PC-3 (cell line): ENCODE data around the gene GPR152.

Experiments
- CTCF ChIP-seq: fragments of 300-600 bp; sonication (generic); conservative IDR thresholded peaks from 2 replicates; pipeline ENCODE4 v1.5.1; 2017; ENCODE audit warnings: antibody characterized with exemption, low read depth, mild to moderate bottlenecking, low read length
- EZH2 ChIP-seq: fragments of 300-600 bp; sonication (generic); IDR thresholded peaks from one replicate; pipeline ENCODE4 v1.6.1; 2017; ENCODE audit warnings: antibody characterized with exemption, mild to moderate bottlenecking, low read length; ENCODE audit not compliant: unreplicated experiment

GRCh38 chr11:67470337-67471002 is 17.9 kb upstream of the GPR152 start:
- TF ChIP-seq EZH2 = no peak
- no peak for TF ChIP-seq CTCF
